HepG2 (cell line): ENCODE data around the gene INO80B. TPM values are rescaled to one million over a fixed set of nuclear protein-coding genes. Genes with fewer than 3 reads are reported as not detected.

Experiments used
- ARID2 ChIP-seq: sonication (generic); formaldehyde crosslinking; IDR thresholded peaks from 2 replicates; pipeline ENCODE4 v1.8.1; 2022; ENCODE audit warnings: mild to moderate bottlenecking, missing genetic modification reagents, borderline replicate concordance
- FIP1L1 ChIP-seq: fragments of 200-400 bp; formaldehyde crosslinking; IDR thresholded peaks from 2 replicates; pipeline ENCODE4 v1.6.1; 2018; ENCODE audit warnings: low read depth, mild to moderate bottlenecking, low read length, moderate library complexity, borderline replicate concordance; ENCODE audit not compliant: insufficient read depth
- FOXA3 ChIP-seq: IDR thresholded peaks from 2 replicates; pipeline ENCODE4 v1.6.1; 2016; ENCODE audit warnings: missing genetic modification reagents, missing compliant biosample characterization
- GATA4 ChIP-seq: sonication (generic); IDR thresholded peaks from 2 replicates; pipeline ENCODE4 v1.6.1; 2016; ENCODE audit warnings: antibody characterized with exemption, low read depth, borderline replicate concordance
- ISX ChIP-seq: sonication (generic); formaldehyde crosslinking; conservative IDR thresholded peaks from 2 replicates; pipeline ENCODE4 v1.5.0; 2020; ENCODE audit warnings: missing genetic modification reagents
- KDM1A ChIP-seq: IDR thresholded peaks from 2 replicates; pipeline ENCODE4 v1.6.1; 2016; ENCODE audit warnings: missing compliant biosample characterization
- KDM2A ChIP-seq: sonication (generic); formaldehyde crosslinking; IDR thresholded peaks from 2 replicates; pipeline ENCODE4 v1.4.0; 2020; ENCODE audit warnings: low read depth, missing genetic modification reagents, borderline replicate concordance
- SALL2 ChIP-seq: sonication (generic); formaldehyde crosslinking; IDR thresholded peaks from 2 replicates; pipeline ENCODE4 v1.8.1; 2023; ENCODE audit warnings: mild to moderate bottlenecking, missing genetic modification reagents, inconsistent platforms
- SOX6 ChIP-seq, 2 experiments: fragments of 450-650 bp in 1 of 2; sonication (generic) in 1 of 2; formaldehyde crosslinking in 1 of 2; IDR thresholded peaks; 2 replicates each; pipeline versions ENCODE4 v1.4.0 to v1.6.1; 2017 to 2020; ENCODE audit warnings: antibody characterized with exemption in 1 of 2, mild to moderate bottlenecking in 1 of 2, missing genetic modification reagents in 1 of 2
- SRSF9 ChIP-seq: fragments of 200-400 bp; formaldehyde crosslinking; IDR thresholded peaks from 2 replicates; pipeline ENCODE4 v1.6.1; 2018; ENCODE audit warnings: borderline replicate concordance, mild to moderate bottlenecking, low read depth, low read length; ENCODE audit not compliant: insufficient read depth, poor library complexity, severe bottlenecking
- TEAD2 ChIP-seq: sonication (generic); formaldehyde crosslinking; IDR thresholded peaks from 2 replicates; pipeline ENCODE4 v1.9.0; 2021; ENCODE audit warnings: missing genetic modification reagents
- ZMAT3 ChIP-seq: sonication (generic); formaldehyde crosslinking; conservative IDR thresholded peaks from 2 replicates; pipeline ENCODE4 v1.7.0; 2021; ENCODE audit warnings: missing genetic modification reagents
- ZNF256 ChIP-seq: sonication (generic); formaldehyde crosslinking; conservative IDR thresholded peaks from 2 replicates; pipeline ENCODE4 v1.4.0; 2020; ENCODE audit warnings: missing genetic modification reagents
- ZNF496 ChIP-seq: sonication (generic); formaldehyde crosslinking; IDR thresholded peaks from 2 replicates; pipeline ENCODE4 v1.8.1; 2023; ENCODE audit warnings: mild to moderate bottlenecking, moderate library complexity, missing genetic modification reagents; ENCODE audit not compliant: insufficient replicate concordance
- ZNF674 ChIP-seq: sonication (generic); formaldehyde crosslinking; IDR thresholded peaks from 2 replicates; pipeline ENCODE4 v1.5.0; 2020; ENCODE audit warnings: low read depth, mild to moderate bottlenecking, missing genetic modification reagents
- ZSCAN31 ChIP-seq: sonication (generic); formaldehyde crosslinking; IDR thresholded peaks from 2 replicates; pipeline ENCODE4 v1.5.0; 2020; ENCODE audit warnings: low read depth, mild to moderate bottlenecking, missing genetic modification reagents
- polyA plus RNA-seq, 8 experiments: library from polyadenylated mRNA; depleted of rRNA in 3 of 8; stranded (reverse) in 7 of 8; unstranded in 1 of 8; fragments of >200 nt; fragmentation: Illumina TruSeq in 4 of 8; extraction: Trizol in 4 of 8; gene quantifications; 2 replicates each; pipeline versions ENCODE4 v1.2.1 to v1.2.3, GENCODE V29; 2011 to 2016; ENCODE audit warnings: low read depth in 4 of 8, missing spikeins in 1 of 8, mixed read lengths in 1 of 8; ENCODE audit not compliant: insufficient read depth in 1 of 8
- total RNA-seq, 5 experiments: library from RNA; depleted of rRNA; stranded (reverse); fragments of >200 nt; fragmentation: Illumina TruSeq; extraction: Trizol; gene quantifications; 2 replicates each; pipeline ENCODE4 v1.2.3, GENCODE V29; 2016; ENCODE audit warnings: low read depth in 1 of 5
- TF ChIP-seq, protein P1 (sequence below): sonication (generic); formaldehyde crosslinking; IDR thresholded peaks from 2 replicates; pipeline ENCODE4 v1.4.0; 2020; ENCODE audit warnings: missing genetic modification reagents
- TF ChIP-seq, protein P2 (sequence below): sonication (generic); formaldehyde crosslinking; IDR thresholded peaks from 2 replicates; pipeline ENCODE4 v1.8.1; 2023; ENCODE audit warnings: mild to moderate bottlenecking, missing genetic modification reagents, borderline replicate concordance
- TF ChIP-seq, protein P3 (sequence below): IDR thresholded peaks from 2 replicates; pipeline ENCODE4 v1.6.1; 2016; ENCODE audit warnings: control low read depth
- TF ChIP-seq, protein P4 (sequence below): sonication (generic); formaldehyde crosslinking; IDR thresholded peaks from 2 replicates; pipeline ENCODE4 v1.8.0; 2022; ENCODE audit warnings: missing genetic modification reagents, mild to moderate bottlenecking, borderline replicate concordance

INO80B gene
- total and polyA plus RNA-seq, 2 of the 13 experiments (the other 11 are each of a cell fraction or from before 2014, with no cell fraction given) = 6.2 to 14.5 TPM

DNA sequence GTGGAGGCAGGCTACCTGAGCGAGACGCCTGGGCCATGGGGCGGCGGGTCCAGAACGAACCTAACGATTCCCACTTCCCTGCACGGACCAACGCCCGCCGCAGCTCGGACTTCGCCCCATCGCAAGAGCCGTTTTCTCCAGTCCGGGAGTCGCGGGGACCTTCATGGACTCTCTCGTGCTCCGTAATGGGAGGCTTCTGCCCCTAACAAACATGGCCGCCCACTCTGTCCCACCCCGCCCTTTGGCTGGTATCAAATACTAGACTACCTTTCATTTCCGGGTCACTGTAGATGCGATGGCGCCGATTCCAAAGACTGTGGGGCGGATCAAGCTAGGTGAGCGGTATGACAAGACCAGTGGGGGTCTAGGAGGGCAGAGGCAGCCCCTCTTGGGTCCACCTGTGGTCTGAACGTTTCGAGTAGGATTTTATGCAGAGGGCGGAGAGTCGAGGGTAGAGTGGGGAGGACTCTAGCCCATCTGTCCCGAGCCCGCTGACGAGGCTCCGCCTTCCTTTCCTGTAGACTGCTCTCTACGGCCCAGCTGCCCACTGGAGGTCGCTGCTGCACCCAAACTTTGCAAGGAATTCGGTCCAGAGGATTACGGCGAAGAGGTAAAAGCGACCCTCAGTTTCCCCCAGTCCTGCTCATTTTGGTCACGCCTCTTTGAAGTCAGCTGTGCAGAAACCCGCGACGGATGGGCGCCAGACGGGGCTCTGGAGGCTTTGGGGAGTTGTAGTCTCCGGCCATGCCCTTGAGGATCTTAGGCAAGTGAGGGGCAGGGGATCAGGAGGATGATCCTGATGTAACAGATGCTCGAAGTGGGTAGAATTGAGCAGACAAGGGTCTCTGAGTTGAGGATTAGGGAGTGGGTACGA lies 28.2 kb downstream of the INO80B start, which contains the start of the genes CCDC142 and TTC31 (continued):
- TF ChIP-seq, protein P1, sequence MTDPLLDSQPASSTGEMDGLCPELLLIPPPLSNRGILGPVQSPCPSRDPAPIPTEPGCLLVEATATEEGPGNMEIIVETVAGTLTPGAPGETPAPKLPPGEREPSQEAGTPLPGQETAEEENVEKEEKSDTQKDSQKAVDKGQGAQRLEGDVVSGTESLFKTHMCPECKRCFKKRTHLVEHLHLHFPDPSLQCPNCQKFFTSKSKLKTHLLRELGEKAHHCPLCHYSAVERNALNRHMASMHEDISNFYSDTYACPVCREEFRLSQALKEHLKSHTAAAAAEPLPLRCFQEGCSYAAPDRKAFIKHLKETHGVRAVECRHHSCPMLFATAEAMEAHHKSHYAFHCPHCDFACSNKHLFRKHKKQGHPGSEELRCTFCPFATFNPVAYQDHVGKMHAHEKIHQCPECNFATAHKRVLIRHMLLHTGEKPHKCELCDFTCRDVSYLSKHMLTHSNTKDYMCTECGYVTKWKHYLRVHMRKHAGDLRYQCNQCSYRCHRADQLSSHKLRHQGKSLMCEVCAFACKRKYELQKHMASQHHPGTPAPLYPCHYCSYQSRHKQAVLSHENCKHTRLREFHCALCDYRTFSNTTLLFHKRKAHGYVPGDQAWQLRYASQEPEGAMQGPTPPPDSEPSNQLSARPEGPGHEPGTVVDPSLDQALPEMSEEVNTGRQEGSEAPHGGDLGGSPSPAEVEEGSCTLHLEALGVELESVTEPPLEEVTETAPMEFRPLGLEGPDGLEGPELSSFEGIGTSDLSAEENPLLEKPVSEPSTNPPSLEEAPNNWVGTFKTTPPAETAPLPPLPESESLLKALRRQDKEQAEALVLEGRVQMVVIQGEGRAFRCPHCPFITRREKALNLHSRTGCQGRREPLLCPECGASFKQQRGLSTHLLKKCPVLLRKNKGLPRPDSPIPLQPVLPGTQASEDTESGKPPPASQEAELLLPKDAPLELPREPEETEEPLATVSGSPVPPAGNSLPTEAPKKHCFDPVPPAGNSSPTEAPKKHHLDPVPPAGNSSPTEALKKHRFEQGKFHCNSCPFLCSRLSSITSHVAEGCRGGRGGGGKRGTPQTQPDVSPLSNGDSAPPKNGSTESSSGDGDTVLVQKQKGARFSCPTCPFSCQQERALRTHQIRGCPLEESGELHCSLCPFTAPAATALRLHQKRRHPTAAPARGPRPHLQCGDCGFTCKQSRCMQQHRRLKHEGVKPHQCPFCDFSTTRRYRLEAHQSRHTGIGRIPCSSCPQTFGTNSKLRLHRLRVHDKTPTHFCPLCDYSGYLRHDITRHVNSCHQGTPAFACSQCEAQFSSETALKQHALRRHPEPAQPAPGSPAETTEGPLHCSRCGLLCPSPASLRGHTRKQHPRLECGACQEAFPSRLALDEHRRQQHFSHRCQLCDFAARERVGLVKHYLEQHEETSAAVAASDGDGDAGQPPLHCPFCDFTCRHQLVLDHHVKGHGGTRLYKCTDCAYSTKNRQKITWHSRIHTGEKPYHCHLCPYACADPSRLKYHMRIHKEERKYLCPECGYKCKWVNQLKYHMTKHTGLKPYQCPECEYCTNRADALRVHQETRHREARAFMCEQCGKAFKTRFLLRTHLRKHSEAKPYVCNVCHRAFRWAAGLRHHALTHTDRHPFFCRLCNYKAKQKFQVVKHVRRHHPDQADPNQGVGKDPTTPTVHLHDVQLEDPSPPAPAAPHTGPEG (CRISPR knock-in tag) = no peak; the same call in none of the 2 replicates
- TF ChIP-seq SOX6 (IDR thresholded peaks at IDR 0.05) (no peak), SOX6 (CRISPR knock-in tag; IDR thresholded peaks at IDR 0.05) (peak; percentile 77), ZSCAN31 (peak; percentile 48; the same call in 1 of the 2 replicates), ZNF256 (CRISPR knock-in tag) (no peak), ZMAT3 (CRISPR knock-in tag) (peak; percentile 26), ZNF496 (no peak), ARID2 (CRISPR knock-in tag) (peak; percentile 90), SRSF9 (no peak), ISX (CRISPR knock-in tag) (no peak), ZNF674 (CRISPR knock-in tag) (0 out of 2 replicates have a peak, but pooled peaks have one; percentile 64), SALL2 (CRISPR knock-in tag) (no peak), TEAD2 (CRISPR knock-in tag) (no peak), FIP1L1 (no peak), KDM1A (CRISPR knock-in tag) (no peak), GATA4 (peak; percentile 20; the same call in 1 of the 2 replicates), FOXA3 (CRISPR knock-in tag) (peak; percentile 43), KDM2A (CRISPR knock-in tag) (peak; percentile 96)
- TF ChIP-seq, protein P2, sequence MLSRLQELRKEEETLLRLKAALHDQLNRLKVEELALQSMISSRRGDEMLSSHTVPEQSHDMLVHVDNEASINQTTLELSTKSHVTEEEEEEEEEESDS (CRISPR knock-in tag) = no peak; the same call in 1 of the 2 replicates
- TF ChIP-seq, protein P3, sequence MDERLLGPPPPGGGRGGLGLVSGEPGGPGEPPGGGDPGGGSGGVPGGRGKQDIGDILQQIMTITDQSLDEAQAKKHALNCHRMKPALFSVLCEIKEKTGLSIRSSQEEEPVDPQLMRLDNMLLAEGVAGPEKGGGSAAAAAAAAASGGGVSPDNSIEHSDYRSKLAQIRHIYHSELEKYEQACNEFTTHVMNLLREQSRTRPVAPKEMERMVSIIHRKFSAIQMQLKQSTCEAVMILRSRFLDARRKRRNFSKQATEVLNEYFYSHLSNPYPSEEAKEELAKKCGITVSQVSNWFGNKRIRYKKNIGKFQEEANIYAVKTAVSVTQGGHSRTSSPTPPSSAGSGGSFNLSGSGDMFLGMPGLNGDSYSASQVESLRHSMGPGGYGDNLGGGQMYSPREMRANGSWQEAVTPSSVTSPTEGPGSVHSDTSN (CRISPR knock-in tag) = peak; percentile 37; the same call in 1 of the 2 replicates
- TF ChIP-seq, protein P4, sequence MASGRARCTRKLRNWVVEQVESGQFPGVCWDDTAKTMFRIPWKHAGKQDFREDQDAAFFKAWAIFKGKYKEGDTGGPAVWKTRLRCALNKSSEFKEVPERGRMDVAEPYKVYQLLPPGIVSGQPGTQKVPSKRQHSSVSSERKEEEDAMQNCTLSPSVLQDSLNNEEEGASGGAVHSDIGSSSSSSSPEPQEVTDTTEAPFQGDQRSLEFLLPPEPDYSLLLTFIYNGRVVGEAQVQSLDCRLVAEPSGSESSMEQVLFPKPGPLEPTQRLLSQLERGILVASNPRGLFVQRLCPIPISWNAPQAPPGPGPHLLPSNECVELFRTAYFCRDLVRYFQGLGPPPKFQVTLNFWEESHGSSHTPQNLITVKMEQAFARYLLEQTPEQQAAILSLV (CRISPR knock-in tag) = no peak; the same call in 1 of the 2 replicates
